GM12873 (cell line): ENCODE results near the gene WWTR1.

Experiments
- CTCF ChIP-seq: IDR thresholded peaks from 2 replicates; pipeline ENCODE4 v1.5.1; 2012; ENCODE audit warnings: low read depth, mild to moderate bottlenecking, moderate library complexity, low read length, control low read depth; ENCODE audit not compliant: insufficient read depth; ENCODE audit errors: missing control alignments

Gene WWTR1

DNA sequence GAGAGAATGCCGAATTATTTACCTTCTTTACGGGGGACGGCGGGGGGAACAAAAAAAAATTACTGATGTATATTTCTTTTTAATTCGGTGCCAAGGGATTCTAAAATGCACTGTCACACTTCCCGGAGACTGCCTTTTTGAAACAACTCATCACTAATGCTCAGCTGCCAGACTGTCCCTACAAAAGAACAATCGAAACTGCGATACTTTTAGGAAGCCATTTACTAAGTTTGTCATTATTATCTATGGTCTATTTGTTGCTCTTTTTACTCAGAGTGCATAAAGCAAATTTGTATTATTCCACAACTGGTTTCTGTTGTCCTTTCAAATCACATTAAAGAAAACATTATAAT lies 122.5 kb downstream of the WWTR1 start:
- TF ChIP-seq CTCF: no peak

DNA sequence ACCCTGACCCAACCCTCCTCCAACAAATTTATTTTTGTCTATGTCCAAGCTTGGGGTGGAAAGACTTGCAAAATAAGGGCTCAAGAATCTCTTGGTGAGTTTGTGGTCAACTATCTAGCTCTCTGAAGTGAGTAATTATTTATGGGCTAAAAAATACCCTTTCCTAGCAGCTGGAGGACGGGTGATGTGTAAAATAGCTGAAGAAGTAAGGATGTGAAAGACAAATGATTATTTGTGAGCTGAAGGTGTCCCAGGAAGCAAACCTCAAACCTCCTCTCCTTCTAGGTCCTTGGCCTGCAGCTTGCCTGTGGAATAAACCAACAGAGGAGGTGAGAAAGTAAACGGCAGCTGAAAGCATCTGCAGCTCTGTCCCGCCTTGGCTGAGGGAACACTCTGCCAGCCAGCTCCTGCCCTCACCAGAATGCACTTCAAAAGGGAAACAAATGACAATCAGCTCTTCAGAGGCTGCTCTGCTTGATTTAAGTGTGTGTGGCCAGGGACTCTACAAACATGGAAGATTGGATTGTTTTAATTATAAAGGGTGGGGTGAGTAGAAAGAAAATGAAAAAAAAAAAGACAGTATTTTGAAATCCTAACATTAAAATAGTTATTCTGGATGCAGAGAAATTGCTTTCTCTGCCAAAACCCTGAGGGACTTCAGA lies 123.0 kb downstream of the WWTR1 start:
- no peak for TF ChIP-seq CTCF

DNA sequence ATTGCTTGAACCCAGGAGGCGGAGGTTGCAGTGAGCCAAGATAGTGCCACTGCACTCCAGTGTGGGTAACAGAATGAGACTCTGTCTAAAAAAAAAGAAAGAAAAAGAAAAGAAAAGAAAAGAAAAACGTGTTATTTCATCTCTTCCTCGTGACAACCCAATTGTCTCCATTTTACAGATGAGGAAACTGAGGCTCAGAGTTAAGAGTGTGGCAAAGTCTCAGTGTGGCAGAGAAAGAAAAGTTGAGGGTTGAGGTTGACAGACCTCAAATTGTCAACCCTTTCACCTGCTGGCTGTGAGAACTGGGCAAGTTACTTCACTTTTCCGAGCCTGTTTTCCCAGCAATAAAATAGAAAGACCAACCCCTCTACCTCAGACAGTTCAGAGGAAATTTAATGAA lies 123.7 kb downstream of the WWTR1 start:
- no peak for TF ChIP-seq CTCF

GRCh38 chr3:149532489-149533180 lies 125.2 kb downstream of the WWTR1 start:
- no peak for TF ChIP-seq CTCF

DNA sequence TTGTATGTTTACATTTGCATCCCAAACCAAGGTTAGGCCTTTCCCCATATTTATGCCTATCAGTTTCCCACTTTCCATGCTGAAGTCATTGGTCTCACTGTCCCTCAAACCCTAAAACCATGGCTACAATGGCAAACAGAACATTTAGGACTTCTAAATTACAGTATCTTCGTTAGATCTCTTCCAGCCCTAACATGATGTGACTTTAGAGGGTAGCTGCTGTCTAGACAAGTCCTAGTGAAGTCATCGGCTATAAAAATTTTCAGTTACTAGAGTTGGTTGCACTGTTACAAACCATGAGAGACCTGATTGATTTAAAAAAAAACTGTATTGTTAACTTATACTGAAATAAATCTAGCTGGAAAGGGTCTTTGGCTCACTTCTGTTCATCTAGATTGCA lies 128.7 kb downstream of the WWTR1 start:
- no peak for TF ChIP-seq CTCF

GRCh38 chr3:149528340-149528650 lies 129.5 kb downstream of the WWTR1 start:
- TF ChIP-seq CTCF: no peak

GRCh38 chr3:149527531-149528339 lies 130.1 kb downstream of the WWTR1 start:
- TF ChIP-seq CTCF: no peak
